H1 (cell line): ENCODE results near the gene PCCA. TPM values are rescaled to one million over a fixed set of nuclear protein-coding genes. Genes with fewer than 3 reads are reported as not detected.

Source experiments
- BCL11A ChIP-seq, 2 experiments: IDR thresholded peaks; one replicate each; pipeline ENCODE4 v1.6.1; 2011; ENCODE audit warnings: low read depth in 2 of 2, low read length in 2 of 2, mild to moderate bottlenecking in 2 of 2
- CEBPB ChIP-seq: IDR thresholded peaks from 2 replicates; pipeline ENCODE4 v1.6.1; 2012; ENCODE audit warnings: low read depth, low read length
- CTBP2 ChIP-seq: IDR thresholded peaks from 2 replicates; pipeline ENCODE4 v1.7.0; 2011; ENCODE audit warnings: borderline replicate concordance, mild to moderate bottlenecking, moderate library complexity, mixed read lengths, low read length; ENCODE audit not compliant: insufficient read depth, insufficient read length
- EGR1 ChIP-seq: IDR thresholded peaks from 2 replicates; pipeline ENCODE4 v1.6.1; 2011; ENCODE audit warnings: low read depth, low read length, borderline replicate concordance
- GTF2F1 ChIP-seq: IDR thresholded peaks from 2 replicates; pipeline ENCODE4 v1.6.1; 2012; ENCODE audit warnings: low read depth, low read length, improper control_type of control experiment, borderline replicate concordance
- HDAC6 ChIP-seq: IDR thresholded peaks from one replicate; pipeline ENCODE4 v1.7.1; 2012; ENCODE audit warnings: low read depth, mild to moderate bottlenecking, inconsistent platforms, low read length, moderate library complexity
- KDM4A ChIP-seq: IDR thresholded peaks from one replicate; pipeline ENCODE4 v1.7.1; 2012; ENCODE audit warnings: low read depth, mild to moderate bottlenecking, moderate library complexity, low read length, inconsistent platforms; ENCODE audit not compliant: severe bottlenecking
- TEAD4 ChIP-seq: IDR thresholded peaks from 2 replicates; pipeline ENCODE4 v1.6.1; 2012; ENCODE audit warnings: low read depth, low read length, inconsistent platforms, mixed read lengths
- polyA plus RNA-seq, 7 experiments: library from polyadenylated mRNA; depleted of rRNA in 3 of 7; stranded (reverse) in 5 of 7; unstranded in 2 of 7; fragments of >200 nt in 5 of 7; fragments of 200-250 nt in 2 of 7; gene quantifications; 1 replicate in 5 of 7; 2 replicates in 1 of 7; 4 replicates in 1 of 7; pipeline versions ENCODE4 v1.2.1 to v1.2.3, GENCODE V29; 2011 to 2013; ENCODE audit warnings: missing spikeins in 2 of 7, mixed read lengths in 2 of 7
- total RNA-seq: library from RNA; stranded (reverse); fragmentation: NEBNext Ultra II Directional; extraction: Animal tissue kit (Norgen Biotek cat#: 25700); gene quantifications from 2 replicates; pipeline ENCODE4 v1.2.1, GENCODE V29; 2021
- TF ChIP-seq, protein P1 (sequence below): fragments of 300-600 bp; sonication (generic); IDR thresholded peaks from 2 replicates; pipeline ENCODE4 v1.7.1; 2012; ENCODE audit warnings: low read length, moderate library complexity, mild to moderate bottlenecking, inconsistent platforms; ENCODE audit not compliant: insufficient replicate concordance
- TF ChIP-seq, protein P2 (sequence below): IDR thresholded peaks from 2 replicates; pipeline ENCODE4 v1.6.1; 2012; ENCODE audit warnings: low read length, inconsistent platforms

PCCA gene
- total and polyA plus RNA-seq, 2 of the 8 experiments (the other 6 are each of a cell fraction or from before 2014, with no cell fraction given): 18.4 to 49.8 TPM

DNA sequence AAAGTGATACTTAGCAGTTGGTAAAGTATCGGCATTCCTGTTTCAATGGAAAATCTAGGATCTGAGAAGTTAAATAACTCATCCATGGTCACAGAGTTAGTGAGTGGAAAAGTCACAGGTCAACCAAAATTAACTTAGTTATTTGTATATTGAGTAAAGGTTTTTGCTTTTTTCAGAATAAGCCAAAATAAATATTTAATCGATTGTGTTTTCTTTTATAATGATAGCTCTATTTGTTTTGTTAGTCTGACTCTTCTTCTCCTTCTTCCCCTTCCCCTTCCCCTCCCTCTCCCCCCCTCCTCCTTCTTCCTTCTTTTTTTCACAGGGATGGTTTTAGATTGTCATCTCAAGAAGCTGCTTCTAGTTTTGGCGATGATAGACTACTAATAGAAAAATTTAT is 173.5 kb downstream of the PCCA start (continued):
- TF ChIP-seq, protein P1, sequence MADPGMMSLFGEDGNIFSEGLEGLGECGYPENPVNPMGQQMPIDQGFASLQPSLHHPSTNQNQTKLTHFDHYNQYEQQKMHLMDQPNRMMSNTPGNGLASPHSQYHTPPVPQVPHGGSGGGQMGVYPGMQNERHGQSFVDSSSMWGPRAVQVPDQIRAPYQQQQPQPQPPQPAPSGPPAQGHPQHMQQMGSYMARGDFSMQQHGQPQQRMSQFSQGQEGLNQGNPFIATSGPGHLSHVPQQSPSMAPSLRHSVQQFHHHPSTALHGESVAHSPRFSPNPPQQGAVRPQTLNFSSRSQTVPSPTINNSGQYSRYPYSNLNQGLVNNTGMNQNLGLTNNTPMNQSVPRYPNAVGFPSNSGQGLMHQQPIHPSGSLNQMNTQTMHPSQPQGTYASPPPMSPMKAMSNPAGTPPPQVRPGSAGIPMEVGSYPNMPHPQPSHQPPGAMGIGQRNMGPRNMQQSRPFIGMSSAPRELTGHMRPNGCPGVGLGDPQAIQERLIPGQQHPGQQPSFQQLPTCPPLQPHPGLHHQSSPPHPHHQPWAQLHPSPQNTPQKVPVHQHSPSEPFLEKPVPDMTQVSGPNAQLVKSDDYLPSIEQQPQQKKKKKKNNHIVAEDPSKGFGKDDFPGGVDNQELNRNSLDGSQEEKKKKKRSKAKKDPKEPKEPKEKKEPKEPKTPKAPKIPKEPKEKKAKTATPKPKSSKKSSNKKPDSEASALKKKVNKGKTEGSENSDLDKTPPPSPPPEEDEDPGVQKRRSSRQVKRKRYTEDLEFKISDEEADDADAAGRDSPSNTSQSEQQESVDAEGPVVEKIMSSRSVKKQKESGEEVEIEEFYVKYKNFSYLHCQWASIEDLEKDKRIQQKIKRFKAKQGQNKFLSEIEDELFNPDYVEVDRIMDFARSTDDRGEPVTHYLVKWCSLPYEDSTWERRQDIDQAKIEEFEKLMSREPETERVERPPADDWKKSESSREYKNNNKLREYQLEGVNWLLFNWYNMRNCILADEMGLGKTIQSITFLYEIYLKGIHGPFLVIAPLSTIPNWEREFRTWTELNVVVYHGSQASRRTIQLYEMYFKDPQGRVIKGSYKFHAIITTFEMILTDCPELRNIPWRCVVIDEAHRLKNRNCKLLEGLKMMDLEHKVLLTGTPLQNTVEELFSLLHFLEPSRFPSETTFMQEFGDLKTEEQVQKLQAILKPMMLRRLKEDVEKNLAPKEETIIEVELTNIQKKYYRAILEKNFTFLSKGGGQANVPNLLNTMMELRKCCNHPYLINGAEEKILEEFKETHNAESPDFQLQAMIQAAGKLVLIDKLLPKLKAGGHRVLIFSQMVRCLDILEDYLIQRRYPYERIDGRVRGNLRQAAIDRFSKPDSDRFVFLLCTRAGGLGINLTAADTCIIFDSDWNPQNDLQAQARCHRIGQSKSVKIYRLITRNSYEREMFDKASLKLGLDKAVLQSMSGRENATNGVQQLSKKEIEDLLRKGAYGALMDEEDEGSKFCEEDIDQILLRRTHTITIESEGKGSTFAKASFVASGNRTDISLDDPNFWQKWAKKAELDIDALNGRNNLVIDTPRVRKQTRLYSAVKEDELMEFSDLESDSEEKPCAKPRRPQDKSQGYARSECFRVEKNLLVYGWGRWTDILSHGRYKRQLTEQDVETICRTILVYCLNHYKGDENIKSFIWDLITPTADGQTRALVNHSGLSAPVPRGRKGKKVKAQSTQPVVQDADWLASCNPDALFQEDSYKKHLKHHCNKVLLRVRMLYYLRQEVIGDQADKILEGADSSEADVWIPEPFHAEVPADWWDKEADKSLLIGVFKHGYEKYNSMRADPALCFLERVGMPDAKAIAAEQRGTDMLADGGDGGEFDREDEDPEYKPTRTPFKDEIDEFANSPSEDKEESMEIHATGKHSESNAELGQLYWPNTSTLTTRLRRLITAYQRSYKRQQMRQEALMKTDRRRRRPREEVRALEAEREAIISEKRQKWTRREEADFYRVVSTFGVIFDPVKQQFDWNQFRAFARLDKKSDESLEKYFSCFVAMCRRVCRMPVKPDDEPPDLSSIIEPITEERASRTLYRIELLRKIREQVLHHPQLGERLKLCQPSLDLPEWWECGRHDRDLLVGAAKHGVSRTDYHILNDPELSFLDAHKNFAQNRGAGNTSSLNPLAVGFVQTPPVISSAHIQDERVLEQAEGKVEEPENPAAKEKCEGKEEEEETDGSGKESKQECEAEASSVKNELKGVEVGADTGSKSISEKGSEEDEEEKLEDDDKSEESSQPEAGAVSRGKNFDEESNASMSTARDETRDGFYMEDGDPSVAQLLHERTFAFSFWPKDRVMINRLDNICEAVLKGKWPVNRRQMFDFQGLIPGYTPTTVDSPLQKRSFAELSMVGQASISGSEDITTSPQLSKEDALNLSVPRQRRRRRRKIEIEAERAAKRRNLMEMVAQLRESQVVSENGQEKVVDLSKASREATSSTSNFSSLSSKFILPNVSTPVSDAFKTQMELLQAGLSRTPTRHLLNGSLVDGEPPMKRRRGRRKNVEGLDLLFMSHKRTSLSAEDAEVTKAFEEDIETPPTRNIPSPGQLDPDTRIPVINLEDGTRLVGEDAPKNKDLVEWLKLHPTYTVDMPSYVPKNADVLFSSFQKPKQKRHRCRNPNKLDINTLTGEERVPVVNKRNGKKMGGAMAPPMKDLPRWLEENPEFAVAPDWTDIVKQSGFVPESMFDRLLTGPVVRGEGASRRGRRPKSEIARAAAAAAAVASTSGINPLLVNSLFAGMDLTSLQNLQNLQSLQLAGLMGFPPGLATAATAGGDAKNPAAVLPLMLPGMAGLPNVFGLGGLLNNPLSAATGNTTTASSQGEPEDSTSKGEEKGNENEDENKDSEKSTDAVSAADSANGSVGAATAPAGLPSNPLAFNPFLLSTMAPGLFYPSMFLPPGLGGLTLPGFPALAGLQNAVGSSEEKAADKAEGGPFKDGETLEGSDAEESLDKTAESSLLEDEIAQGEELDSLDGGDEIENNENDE: no peak
- TF ChIP-seq, protein P2, sequence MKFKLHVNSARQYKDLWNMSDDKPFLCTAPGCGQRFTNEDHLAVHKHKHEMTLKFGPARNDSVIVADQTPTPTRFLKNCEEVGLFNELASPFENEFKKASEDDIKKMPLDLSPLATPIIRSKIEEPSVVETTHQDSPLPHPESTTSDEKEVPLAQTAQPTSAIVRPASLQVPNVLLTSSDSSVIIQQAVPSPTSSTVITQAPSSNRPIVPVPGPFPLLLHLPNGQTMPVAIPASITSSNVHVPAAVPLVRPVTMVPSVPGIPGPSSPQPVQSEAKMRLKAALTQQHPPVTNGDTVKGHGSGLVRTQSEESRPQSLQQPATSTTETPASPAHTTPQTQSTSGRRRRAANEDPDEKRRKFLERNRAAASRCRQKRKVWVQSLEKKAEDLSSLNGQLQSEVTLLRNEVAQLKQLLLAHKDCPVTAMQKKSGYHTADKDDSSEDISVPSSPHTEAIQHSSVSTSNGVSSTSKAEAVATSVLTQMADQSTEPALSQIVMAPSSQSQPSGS: no peak
- no peak for TF ChIP-seq TEAD4
- no peak for TF ChIP-seq BCL11A (IDR thresholded peaks at IDR 0.05; ENCODE audit: low read depth in 2 of 2, low read length in 2 of 2)
- no peak for TF ChIP-seq EGR1
- TF ChIP-seq KDM4A: no peak
- TF ChIP-seq CEBPB: no peak
- TF ChIP-seq HDAC6: no peak
- TF ChIP-seq GTF2F1: no peak
- no peak for TF ChIP-seq CTBP2
